ENCODE results near the gene EPRS1. TPM values are rescaled to one million over a fixed set of nuclear protein-coding genes. Genes with fewer than 3 reads are reported as not detected.

EPRS1 gene
- total and polyA plus RNA-seq, 9 of the 15 experiments (the other 6 are each of a cell fraction or from before 2014, with no cell fraction given) = 129 to 291 (median 248) TPM

DNA sequence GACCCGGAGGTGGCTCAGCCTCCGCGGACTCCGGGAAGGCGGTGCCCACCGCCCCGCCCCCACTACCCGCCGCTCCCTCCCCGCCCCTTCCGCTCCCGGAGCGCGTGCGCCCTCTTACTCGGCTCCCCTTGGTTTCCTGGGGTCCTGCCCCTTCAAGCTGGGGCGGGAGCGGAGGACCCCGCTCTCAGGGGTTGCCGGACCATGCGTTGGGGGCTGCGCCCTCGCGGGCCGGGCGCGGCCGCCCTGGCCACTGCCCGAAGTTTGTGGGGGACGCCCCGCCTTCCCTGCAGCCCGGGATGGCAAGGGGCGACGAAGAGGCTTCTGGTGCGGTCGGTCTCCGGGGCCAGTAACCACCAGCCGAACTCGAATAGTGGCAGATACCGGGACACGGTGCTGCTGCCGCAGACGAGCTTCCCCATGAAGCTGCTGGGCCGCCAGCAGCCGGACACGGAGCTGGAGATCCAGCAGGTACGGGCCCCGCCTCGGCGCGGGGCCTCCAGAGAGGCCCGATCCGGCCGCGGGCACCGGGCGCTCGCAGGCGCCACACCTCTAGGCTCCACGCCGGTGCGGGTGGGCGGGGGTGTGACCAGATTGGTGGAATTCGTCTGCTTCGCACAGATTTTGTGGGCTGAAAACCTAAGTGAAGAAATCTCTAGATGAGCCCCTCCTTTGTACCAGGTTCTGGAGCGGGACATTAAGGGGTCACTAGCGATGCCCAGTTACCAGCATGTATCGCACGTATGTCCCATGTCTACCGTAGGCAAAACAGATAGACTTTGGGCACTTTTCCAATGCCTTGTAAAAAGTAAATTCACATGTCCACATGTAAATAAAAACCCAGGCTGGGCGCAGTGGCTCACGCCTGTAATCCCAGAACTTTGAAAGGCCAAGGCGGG, 48.0 kb upstream of the EPRS1 start, which contains the start of gene IARS2 (continued):
- TF ChIP-seq MGA (IDR thresholded peaks at IDR 0.05) (0 out of 2 replicates have a peak, but pooled peaks have one; percentile 17), NRF1 (conservative IDR thresholded peaks at IDR 0.05 in 1 of 2, IDR thresholded peaks at IDR 0.05 in 1 of 2) (peak; percentile 70 to 75)
- TF ChIP-seq, protein P1, sequence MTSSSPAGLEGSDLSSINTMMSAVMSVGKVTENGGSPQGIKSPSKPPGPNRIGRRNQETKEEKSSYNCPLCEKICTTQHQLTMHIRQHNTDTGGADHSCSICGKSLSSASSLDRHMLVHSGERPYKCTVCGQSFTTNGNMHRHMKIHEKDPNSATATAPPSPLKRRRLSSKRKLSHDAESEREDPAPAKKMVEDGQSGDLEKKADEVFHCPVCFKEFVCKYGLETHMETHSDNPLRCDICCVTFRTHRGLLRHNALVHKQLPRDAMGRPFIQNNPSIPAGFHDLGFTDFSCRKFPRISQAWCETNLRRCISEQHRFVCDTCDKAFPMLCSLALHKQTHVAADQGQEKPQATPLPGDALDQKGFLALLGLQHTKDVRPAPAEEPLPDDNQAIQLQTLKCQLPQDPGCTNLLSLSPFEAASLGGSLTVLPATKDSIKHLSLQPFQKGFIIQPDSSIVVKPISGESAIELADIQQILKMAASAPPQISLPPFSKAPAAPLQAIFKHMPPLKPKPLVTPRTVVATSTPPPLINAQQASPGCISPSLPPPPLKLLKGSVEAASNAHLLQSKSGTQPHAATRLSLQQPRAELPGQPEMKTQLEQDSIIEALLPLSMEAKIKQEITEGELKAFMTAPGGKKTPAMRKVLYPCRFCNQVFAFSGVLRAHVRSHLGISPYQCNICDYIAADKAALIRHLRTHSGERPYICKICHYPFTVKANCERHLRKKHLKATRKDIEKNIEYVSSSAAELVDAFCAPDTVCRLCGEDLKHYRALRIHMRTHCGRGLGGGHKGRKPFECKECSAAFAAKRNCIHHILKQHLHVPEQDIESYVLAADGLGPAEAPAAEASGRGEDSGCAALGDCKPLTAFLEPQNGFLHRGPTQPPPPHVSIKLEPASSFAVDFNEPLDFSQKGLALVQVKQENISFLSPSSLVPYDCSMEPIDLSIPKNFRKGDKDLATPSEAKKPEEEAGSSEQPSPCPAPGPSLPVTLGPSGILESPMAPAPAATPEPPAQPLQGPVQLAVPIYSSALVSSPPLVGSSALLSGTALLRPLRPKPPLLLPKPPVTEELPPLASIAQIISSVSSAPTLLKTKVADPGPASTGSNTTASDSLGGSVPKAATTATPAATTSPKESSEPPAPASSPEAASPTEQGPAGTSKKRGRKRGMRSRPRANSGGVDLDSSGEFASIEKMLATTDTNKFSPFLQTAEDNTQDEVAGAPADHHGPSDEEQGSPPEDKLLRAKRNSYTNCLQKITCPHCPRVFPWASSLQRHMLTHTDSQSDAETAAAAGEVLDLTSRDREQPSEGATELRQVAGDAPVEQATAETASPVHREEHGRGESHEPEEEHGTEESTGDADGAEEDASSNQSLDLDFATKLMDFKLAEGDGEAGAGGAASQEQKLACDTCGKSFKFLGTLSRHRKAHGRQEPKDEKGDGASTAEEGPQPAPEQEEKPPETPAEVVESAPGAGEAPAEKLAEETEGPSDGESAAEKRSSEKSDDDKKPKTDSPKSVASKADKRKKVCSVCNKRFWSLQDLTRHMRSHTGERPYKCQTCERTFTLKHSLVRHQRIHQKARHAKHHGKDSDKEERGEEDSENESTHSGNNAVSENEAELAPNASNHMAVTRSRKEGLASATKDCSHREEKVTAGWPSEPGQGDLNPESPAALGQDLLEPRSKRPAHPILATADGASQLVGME (CRISPR knock-in tag; IDR thresholded peaks at IDR 0.05) = 0 out of 2 replicates have a peak, but pooled peaks have one; percentile 15
- TF ChIP-seq, protein P2, sequence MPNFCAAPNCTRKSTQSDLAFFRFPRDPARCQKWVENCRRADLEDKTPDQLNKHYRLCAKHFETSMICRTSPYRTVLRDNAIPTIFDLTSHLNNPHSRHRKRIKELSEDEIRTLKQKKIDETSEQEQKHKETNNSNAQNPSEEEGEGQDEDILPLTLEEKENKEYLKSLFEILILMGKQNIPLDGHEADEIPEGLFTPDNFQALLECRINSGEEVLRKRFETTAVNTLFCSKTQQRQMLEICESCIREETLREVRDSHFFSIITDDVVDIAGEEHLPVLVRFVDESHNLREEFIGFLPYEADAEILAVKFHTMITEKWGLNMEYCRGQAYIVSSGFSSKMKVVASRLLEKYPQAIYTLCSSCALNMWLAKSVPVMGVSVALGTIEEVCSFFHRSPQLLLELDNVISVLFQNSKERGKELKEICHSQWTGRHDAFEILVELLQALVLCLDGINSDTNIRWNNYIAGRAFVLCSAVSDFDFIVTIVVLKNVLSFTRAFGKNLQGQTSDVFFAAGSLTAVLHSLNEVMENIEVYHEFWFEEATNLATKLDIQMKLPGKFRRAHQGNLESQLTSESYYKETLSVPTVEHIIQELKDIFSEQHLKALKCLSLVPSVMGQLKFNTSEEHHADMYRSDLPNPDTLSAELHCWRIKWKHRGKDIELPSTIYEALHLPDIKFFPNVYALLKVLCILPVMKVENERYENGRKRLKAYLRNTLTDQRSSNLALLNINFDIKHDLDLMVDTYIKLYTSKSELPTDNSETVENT (CRISPR knock-in tag; IDR thresholded peaks at IDR 0.05) = peak; percentile 76; the same call in 1 of the 2 replicates
